Measurements from ENCODE around the gene PLOD3. TPM values are rescaled to one million over a fixed set of nuclear protein-coding genes. Genes with fewer than 3 reads are reported as not detected.

Gene PLOD3
- total RNA-seq, 1 experiment from 2014 or later: 112 TPM

DNA sequence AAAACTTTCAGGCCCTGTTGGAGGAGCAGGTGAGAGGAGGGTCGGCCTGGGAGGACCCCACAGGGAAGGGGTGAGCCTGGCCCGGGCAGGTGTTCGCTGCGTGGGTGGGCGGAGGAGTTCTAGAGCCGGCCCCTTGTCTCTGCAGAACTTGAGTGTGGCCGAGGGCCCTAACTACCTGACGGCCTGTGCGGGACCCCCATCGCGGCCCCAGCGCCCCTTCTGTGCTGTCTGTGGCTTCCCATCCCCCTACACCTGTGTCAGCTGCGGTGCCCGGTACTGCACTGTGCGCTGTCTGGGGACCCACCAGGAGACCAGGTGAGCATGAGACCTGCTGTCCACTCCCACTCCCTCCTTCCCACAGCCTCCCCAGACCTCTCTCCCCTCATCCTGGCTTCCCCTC is 6.1 kb upstream of the PLOD3 start:
- ChIA-PET CTCF (no interaction called here), POLR2A (no interaction called here)
- Mint-ChIP-seq H3K9me3 (ENCODE audit: unreplicated experiment) (no peaks in the 10 kb centered on the region), H3K4me3 (ENCODE audit: unreplicated experiment) (no peak overlapping the region), H3K27ac (ENCODE audit: unreplicated experiment) (no peak overlapping the region), H3K4me1 (ENCODE audit: low read depth, unreplicated experiment) (peaks cover 17% of the 10 kb centered on the region), H3K27me3 (ENCODE audit: insufficient read depth, unreplicated experiment) (no peaks in the 10 kb centered on the region), H3K36me3 (ENCODE audit: insufficient read depth, unreplicated experiment) (peaks cover 46% of the 10 kb centered on the region)
- no peaks in the 10 kb centered on the region for H3K27me3 ChIP-seq (replicated peaks; ENCODE audit: control insufficient read depth, insufficient read depth, low read length)
- H3K4me1 ChIP-seq: peaks cover 14% of the 10 kb centered on the region
- no peaks in the 10 kb centered on the region for H3K9me3 ChIP-seq
- H3K36me3 ChIP-seq (ENCODE audit: control insufficient read depth, insufficient read depth, low read length): no peaks in the 10 kb centered on the region
- no TSS peak for BruUV-seq (replicated peaks)
- TF ChIP-seq, protein P1, sequence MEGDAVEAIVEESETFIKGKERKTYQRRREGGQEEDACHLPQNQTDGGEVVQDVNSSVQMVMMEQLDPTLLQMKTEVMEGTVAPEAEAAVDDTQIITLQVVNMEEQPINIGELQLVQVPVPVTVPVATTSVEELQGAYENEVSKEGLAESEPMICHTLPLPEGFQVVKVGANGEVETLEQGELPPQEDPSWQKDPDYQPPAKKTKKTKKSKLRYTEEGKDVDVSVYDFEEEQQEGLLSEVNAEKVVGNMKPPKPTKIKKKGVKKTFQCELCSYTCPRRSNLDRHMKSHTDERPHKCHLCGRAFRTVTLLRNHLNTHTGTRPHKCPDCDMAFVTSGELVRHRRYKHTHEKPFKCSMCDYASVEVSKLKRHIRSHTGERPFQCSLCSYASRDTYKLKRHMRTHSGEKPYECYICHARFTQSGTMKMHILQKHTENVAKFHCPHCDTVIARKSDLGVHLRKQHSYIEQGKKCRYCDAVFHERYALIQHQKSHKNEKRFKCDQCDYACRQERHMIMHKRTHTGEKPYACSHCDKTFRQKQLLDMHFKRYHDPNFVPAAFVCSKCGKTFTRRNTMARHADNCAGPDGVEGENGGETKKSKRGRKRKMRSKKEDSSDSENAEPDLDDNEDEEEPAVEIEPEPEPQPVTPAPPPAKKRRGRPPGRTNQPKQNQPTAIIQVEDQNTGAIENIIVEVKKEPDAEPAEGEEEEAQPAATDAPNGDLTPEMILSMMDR (IDR thresholded peaks at IDR 0.05; ENCODE audit: insufficient read depth in 1 of 2, low read depth in 1 of 2, low read length in 1 of 2, severe bottlenecking in 1 of 2, unreplicated experiment in 1 of 2): no peak
- intact Hi-C loops (cut with micrococcal nuclease; ENCODE audit: unreplicated experiment): no loop called here
- DNase-seq: no peak
- no peak overlapping the region for H3K4me3 ChIP-seq (ENCODE audit: low read depth, low read length)

DNA sequence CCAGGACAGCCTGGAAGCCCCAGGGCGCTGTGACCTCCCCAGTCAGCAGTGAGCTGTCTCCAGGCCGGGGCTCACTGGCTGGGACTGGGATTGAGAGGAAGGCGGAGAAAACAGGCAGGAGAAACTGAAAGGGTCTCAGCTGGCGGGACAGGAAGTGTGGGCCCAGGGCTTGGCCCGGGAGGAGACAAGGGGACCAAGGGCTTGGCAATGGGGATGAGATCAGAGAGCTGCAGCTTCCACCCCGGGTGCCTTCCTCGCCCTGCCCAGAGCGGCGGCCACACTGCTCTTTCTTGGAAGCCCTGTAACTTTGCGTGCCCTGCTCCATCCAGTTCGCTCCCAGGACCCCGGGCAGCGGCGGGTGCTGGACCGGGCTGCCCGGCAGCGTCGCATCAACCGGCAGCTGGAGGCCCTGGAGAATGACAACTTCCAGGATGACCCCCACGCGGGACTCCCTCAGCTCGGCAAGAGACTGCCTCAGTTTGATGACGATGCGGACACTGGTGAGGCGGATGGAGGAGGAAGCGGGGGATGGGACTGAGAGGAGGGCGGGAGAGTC is 5.0 kb upstream of the PLOD3 start:
- intact Hi-C loops (cut with micrococcal nuclease; ENCODE audit: unreplicated experiment): no loop called here
- no peak overlapping the region for H3K27ac Mint-ChIP-seq (ENCODE audit: unreplicated experiment)
- CTCF ChIA-PET: no interaction called here

DNA sequence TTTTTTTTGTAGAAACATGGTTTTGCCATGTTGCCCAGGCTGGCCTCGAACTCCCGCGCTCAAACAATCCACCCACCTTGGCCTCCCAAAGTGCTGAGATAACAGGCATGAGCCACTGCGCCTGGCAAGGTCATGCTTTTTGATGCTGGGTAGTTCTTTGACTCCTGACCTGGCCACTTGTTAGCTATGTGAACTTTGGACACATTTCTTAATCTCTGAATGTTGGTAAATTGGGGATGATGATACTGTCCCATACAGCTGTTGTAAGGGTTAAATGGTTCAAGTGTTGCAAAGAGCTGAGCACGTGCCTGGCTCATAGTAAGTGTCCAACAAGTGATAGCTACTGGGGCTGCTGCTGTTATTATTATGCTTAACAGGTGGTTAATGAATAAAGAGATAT is 2.9 kb upstream of the PLOD3 start:
- ChIA-PET POLR2A (no interaction called here), CTCF (interaction anchor here (0.6 to 1.4 kb wide), 3 partner anchors 24 to 602 kb away, joined by 3 to 6 read pairs (median 6); no protein-coding TSS in a partner anchor)
- peaks cover 44% of the 10 kb centered on the region for H3K36me3 Mint-ChIP-seq (ENCODE audit: insufficient read depth, unreplicated experiment)
- DNase-seq: no peak
- no peak overlapping the region for H3K4me3 ChIP-seq (ENCODE audit: low read depth, low read length)
- H3K27me3 ChIP-seq (replicated peaks; ENCODE audit: control insufficient read depth, insufficient read depth, low read length): no peaks in the 10 kb centered on the region
- H3K4me3 Mint-ChIP-seq (ENCODE audit: unreplicated experiment): no peak overlapping the region
- no TSS peak for BruUV-seq (replicated peaks)
- H3K27ac Mint-ChIP-seq (ENCODE audit: unreplicated experiment): no peak overlapping the region
- TF ChIP-seq, protein P1 (IDR thresholded peaks at IDR 0.05; ENCODE audit: insufficient read depth in 1 of 2, low read depth in 1 of 2, low read length in 1 of 2, severe bottlenecking in 1 of 2, unreplicated experiment in 1 of 2): no peak
- no peaks in the 10 kb centered on the region for H3K9me3 Mint-ChIP-seq (ENCODE audit: unreplicated experiment)
- H3K27me3 Mint-ChIP-seq (ENCODE audit: insufficient read depth, unreplicated experiment): no peaks in the 10 kb centered on the region
- H3K36me3 ChIP-seq (ENCODE audit: control insufficient read depth, insufficient read depth, low read length): no peaks in the 10 kb centered on the region
- intact Hi-C loops (cut with micrococcal nuclease; ENCODE audit: unreplicated experiment): no loop called here
- peaks cover 22% of the 10 kb centered on the region for H3K4me1 ChIP-seq
- peaks cover 30% of the 10 kb centered on the region for H3K4me1 Mint-ChIP-seq (ENCODE audit: low read depth, unreplicated experiment)
- H3K9me3 ChIP-seq: no peaks in the 10 kb centered on the region

More for the DNA sequence above, 5.0 kb upstream of the PLOD3 start:
- peaks cover 14% of the 10 kb centered on the region for H3K4me1 ChIP-seq
- no peaks in the 10 kb centered on the region for H3K27me3 Mint-ChIP-seq (ENCODE audit: insufficient read depth, unreplicated experiment)
- H3K36me3 Mint-ChIP-seq (ENCODE audit: insufficient read depth, unreplicated experiment): peaks cover 43% of the 10 kb centered on the region
- peaks cover 18% of the 10 kb centered on the region for H3K4me1 Mint-ChIP-seq (ENCODE audit: low read depth, unreplicated experiment)
- POLR2A ChIA-PET: no interaction called here
- no peak overlapping the region for H3K4me3 ChIP-seq (ENCODE audit: low read depth, low read length)
- TF ChIP-seq, protein P1 (IDR thresholded peaks at IDR 0.05; ENCODE audit: insufficient read depth in 1 of 2, low read depth in 1 of 2, low read length in 1 of 2, severe bottlenecking in 1 of 2, unreplicated experiment in 1 of 2): no peak
- no peaks in the 10 kb centered on the region for H3K27me3 ChIP-seq (replicated peaks; ENCODE audit: control insufficient read depth, insufficient read depth, low read length)
- DNase-seq: no peak
- H3K9me3 Mint-ChIP-seq (ENCODE audit: unreplicated experiment): no peaks in the 10 kb centered on the region
- BruUV-seq (replicated peaks): no TSS peak
- no peaks in the 10 kb centered on the region for H3K36me3 ChIP-seq (ENCODE audit: control insufficient read depth, insufficient read depth, low read length)
- no peak overlapping the region for H3K4me3 Mint-ChIP-seq (ENCODE audit: unreplicated experiment)
- H3K9me3 ChIP-seq: no peaks in the 10 kb centered on the region

All from Caco-2 (cell line).